PFSK-1 (cell line): ENCODE measurements around the gene NFIA.

Experiments
- FOXP2 ChIP-seq: optimal IDR thresholded peaks from 2 replicates; pipeline ENCODE3; 2011; ENCODE audit warnings: borderline replicate concordance, control low read depth, inconsistent platforms; ENCODE audit not compliant: insufficient read depth; ENCODE audit errors: extremely low read length, extremely low read depth
- POLR2AphosphoS5 ChIP-seq: IDR thresholded peaks from 2 replicates; pipeline ENCODE4 v1.6.1; 2012; ENCODE audit warnings: low read depth, mild to moderate bottlenecking, control low read depth, low read length, moderate library complexity
- REST ChIP-seq, 2 experiments: IDR thresholded peaks; 2 replicates each; pipeline versions ENCODE4 v1.6.1 to v1.8.0; 2011 to 2012; ENCODE audit warnings: low read depth in 2 of 2, low read length in 2 of 2, control low read depth in 1 of 2, inconsistent platforms in 1 of 2, mild to moderate bottlenecking in 1 of 2, moderate library complexity in 1 of 2; ENCODE audit not compliant: insufficient read depth in 1 of 2
- SIN3A ChIP-seq: IDR thresholded peaks from 2 replicates; pipeline ENCODE4 v1.6.1; 2012; ENCODE audit warnings: mild to moderate bottlenecking, low read length, moderate library complexity, borderline replicate concordance; ENCODE audit not compliant: insufficient read depth
- TAF1 ChIP-seq: IDR thresholded peaks from 2 replicates; pipeline ENCODE4 v1.6.1; 2012; ENCODE audit warnings: low read length, control low read depth, borderline replicate concordance; ENCODE audit not compliant: insufficient read depth

Gene NFIA

GRCh38 chr1:61436491-61437120 lies 354.2 kb downstream of the NFIA start:
- no peak for TF ChIP-seq TAF1
- no peak for TF ChIP-seq SIN3A
- no peak for TF ChIP-seq REST (IDR thresholded peaks at IDR 0.05; ENCODE audit: insufficient read depth in 1 of 2, low read depth in 2 of 2, low read length in 2 of 2)
- TF ChIP-seq FOXP2: no peak
- TF ChIP-seq POLR2AphosphoS5: no peak

- TF ChIP-seq SIN3A (no peak), FOXP2 (no peak), REST (IDR thresholded peaks at IDR 0.05; ENCODE audit: insufficient read depth in 1 of 2, low read depth in 2 of 2, low read length in 2 of 2) (no peak), TAF1 (no peak), POLR2AphosphoS5 (no peak)
Measured at GRCh38 chr1:61439234-61439633, 356.9 kb downstream of the NFIA start.

- TF ChIP-seq SIN3A (peak; percentile 79; the same call in 1 of the 2 replicates), FOXP2 (peak; percentile 63), POLR2AphosphoS5 (no peak), REST (IDR thresholded peaks at IDR 0.05; ENCODE audit: insufficient read depth in 1 of 2, low read depth in 2 of 2, low read length in 2 of 2) (peak in 1 of 2 experiments; percentile 80; a peak in 2 of 4 replicates), TAF1 (no peak)
Measured at GRCh38 chr1:61441723-61442262, 359.4 kb downstream of the NFIA start.

- TF ChIP-seq FOXP2: no peak
- no peak for TF ChIP-seq TAF1
- no peak for TF ChIP-seq POLR2AphosphoS5
- no peak for TF ChIP-seq REST (IDR thresholded peaks at IDR 0.05; ENCODE audit: insufficient read depth in 1 of 2, low read depth in 2 of 2, low read length in 2 of 2)
- TF ChIP-seq SIN3A: no peak
Measured at GRCh38 chr1:61442544-61442943, 360.2 kb downstream of the NFIA start.
